ENCODE data around the gene MRPS5. TPM values are rescaled to one million over a fixed set of nuclear protein-coding genes. Genes with fewer than 3 reads are reported as not detected.
A peak's percentile ranks its signal among the peaks of the same experiment; 100 is the strongest.

MRPS5 gene
- total RNA-seq, 4 donors from 2014 or later: 31.1 to 46.6 (median 39.8) TPM

DNA sequence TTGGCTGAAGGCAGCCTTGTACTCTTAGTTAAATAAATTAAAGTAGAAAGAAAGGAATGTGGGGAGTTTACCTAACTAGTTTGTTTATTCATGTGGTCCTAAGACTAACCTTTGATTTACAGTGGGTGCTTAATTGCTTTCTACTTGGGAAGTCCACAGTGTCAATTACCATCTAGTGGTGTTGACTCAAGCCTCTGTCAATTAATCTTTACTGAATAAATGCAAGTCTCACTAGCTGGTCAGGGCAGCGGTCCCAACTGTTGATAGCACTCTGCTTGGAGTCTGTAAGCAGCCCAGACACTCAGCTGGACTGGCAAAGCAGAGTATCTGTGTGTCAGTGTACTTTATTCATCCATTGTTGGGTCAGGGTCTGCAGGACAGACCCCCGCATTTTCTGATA is 22.2 kb upstream of the MRPS5 start:
- intact Hi-C loops (cut with DNase I): no loop called here
- no peak overlapping the region for H3K4me3 ChIP-seq
- no peak overlapping the region for H3K27ac ChIP-seq (replicated peaks in 1 of 4)
- TF ChIP-seq POLR2AphosphoS5 (IDR thresholded peaks at IDR 0.05) (no peak), POLR2A (IDR thresholded peaks at IDR 0.05; ENCODE audit: low read depth) (no peak), EP300 (IDR thresholded peaks at IDR 0.05) (no peak)
- TF ChIP-seq, protein P1, sequence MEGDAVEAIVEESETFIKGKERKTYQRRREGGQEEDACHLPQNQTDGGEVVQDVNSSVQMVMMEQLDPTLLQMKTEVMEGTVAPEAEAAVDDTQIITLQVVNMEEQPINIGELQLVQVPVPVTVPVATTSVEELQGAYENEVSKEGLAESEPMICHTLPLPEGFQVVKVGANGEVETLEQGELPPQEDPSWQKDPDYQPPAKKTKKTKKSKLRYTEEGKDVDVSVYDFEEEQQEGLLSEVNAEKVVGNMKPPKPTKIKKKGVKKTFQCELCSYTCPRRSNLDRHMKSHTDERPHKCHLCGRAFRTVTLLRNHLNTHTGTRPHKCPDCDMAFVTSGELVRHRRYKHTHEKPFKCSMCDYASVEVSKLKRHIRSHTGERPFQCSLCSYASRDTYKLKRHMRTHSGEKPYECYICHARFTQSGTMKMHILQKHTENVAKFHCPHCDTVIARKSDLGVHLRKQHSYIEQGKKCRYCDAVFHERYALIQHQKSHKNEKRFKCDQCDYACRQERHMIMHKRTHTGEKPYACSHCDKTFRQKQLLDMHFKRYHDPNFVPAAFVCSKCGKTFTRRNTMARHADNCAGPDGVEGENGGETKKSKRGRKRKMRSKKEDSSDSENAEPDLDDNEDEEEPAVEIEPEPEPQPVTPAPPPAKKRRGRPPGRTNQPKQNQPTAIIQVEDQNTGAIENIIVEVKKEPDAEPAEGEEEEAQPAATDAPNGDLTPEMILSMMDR (IDR thresholded peaks at IDR 0.05): no peak
- peaks cover 11 to 64% (median 54%) of the 10 kb centered on the region in 4 donors for H3K9me3 ChIP-seq
- no peaks in the 10 kb centered on the region for H3K27me3 ChIP-seq
- 100% methylated on average over 2 of the region's 2 CpGs for whole genome bisulfite sequencing
- no peak for DNase-seq (ENCODE audit: extremely low spot score)
- no peaks in the 10 kb centered on the region for H3K4me1 ChIP-seq
- H3K36me3 ChIP-seq: peaks cover 0 to 52% (median 25%) of the 10 kb centered on the region in 4 donors

DNA sequence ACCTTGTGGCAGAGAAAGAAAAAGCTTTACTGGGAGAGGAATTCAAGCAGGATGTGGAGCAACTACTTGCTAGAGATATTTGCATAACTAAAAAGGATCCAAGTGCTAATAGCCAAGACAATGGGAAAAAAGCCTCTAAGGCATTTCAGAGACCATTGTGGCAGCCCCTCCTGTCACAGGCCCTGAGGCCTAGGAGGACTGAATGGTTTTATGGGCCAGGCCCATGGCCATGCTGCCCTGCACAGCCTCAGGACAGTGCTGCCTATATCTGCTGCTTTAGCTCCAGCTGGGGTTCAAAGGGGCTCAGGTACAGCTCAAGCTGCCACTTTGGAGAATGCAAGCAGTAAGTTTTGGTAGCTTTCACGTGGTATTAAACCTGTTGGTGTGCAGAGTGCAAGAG is 17.1 kb upstream of the MRPS5 start:
- WGBS: 88% methylated on average over 1 of the region's 1 CpG
- Histone ChIP-seq H3K36me3 (peaks cover 0 to 10% (median 4%) of the 10 kb centered on the region in 4 donors), H3K27me3 (no peaks in the 10 kb centered on the region), H3K27ac (replicated peaks in 1 of 4) (no peak overlapping the region), H3K9me3 (peaks cover 0 to 16% (median 7%) of the 10 kb centered on the region in 4 donors), H3K4me1 (no peaks in the 10 kb centered on the region), H3K4me3 (no peak overlapping the region)
- DNase-seq (ENCODE audit: extremely low spot score): no peak
- intact Hi-C loops (cut with DNase I): no loop called here
- no peak for TF ChIP-seq POLR2AphosphoS5 (IDR thresholded peaks at IDR 0.05)
- TF ChIP-seq EP300 (IDR thresholded peaks at IDR 0.05): no peak
- TF ChIP-seq, protein P1 (IDR thresholded peaks at IDR 0.05): no peak
- TF ChIP-seq POLR2A (IDR thresholded peaks at IDR 0.05; ENCODE audit: low read depth): no peak

DNA sequence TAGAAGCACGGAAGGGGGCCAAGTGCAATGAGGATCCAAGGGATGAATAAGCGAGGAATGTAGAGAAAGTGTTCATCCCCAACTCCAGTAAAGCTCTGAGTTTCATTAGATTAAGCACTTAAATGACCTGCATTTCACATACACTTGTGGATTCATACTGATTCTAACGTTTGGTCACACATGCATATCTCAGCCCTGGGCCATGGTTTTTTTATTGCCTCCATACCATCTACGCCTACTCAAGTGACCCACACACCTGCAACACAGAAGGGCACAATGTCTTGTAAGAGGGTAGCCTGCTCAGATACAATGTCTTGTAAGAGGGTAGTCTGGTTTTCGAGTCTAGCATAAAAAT is 566 bp upstream of the MRPS5 start:
- peaks cover 0 to 6% (median 2%) of the 10 kb centered on the region in 4 donors for H3K36me3 ChIP-seq
- DNase-seq (ENCODE audit: extremely low spot score): no peak
- peaks cover 19 to 41% (median 38%) of the 10 kb centered on the region in 4 donors for H3K4me1 ChIP-seq
- H3K4me3 ChIP-seq: peak overlapping the region; percentile 78 to 97 (median 93)
- H3K9me3 ChIP-seq: no peaks in the 10 kb centered on the region
- WGBS: 36% methylated on average over 3 of the region's 5 CpGs
- H3K27me3 ChIP-seq: no peaks in the 10 kb centered on the region
- TF ChIP-seq, protein P1 (IDR thresholded peaks at IDR 0.05): no peak
- no peak for TF ChIP-seq POLR2A (IDR thresholded peaks at IDR 0.05; ENCODE audit: low read depth)
- TF ChIP-seq POLR2AphosphoS5 (IDR thresholded peaks at IDR 0.05): no peak
- no peak for TF ChIP-seq EP300 (IDR thresholded peaks at IDR 0.05)
- intact Hi-C loops (cut with DNase I): loop anchor here (2.0 to 5.0 kb wide), 2 partner anchors 37 to 85 kb away; partner anchors contain the start of genes ZNF514 and ZNF892
- peak overlapping the region; percentile 89 to 96 (median 92) for H3K27ac ChIP-seq (replicated peaks in 1 of 4)

DNA sequence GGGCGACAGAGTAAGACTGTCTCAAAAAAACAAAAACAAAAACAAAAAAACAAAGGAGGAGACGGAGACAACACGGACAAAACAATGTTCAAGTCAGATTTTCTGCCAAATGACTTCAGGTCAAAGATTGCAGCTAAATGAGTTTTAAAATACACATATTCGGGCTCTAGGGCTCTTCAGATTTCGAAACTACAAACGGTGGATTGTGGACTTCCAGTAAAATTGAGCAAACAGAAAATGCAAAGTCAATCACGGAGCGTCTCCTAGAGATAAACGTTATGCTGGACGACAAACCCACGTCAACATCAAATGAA is 558 bp downstream of the MRPS5 start:
- TF ChIP-seq POLR2A (IDR thresholded peaks at IDR 0.05; ENCODE audit: low read depth) (no peak), POLR2AphosphoS5 (IDR thresholded peaks at IDR 0.05) (no peak), EP300 (IDR thresholded peaks at IDR 0.05) (no peak)
- TF ChIP-seq, protein P1 (IDR thresholded peaks at IDR 0.05): no peak
- Histone ChIP-seq H3K4me3 (peak overlapping the region; percentile 78 to 97 (median 93)), H3K4me1 (peaks cover 19 to 41% (median 40%) of the 10 kb centered on the region in 4 donors), H3K36me3 (peaks cover 0 to 17% (median 9%) of the 10 kb centered on the region in 4 donors), H3K9me3 (no peaks in the 10 kb centered on the region), H3K27me3 (no peaks in the 10 kb centered on the region), H3K27ac (replicated peaks in 1 of 4) (peak overlapping the region; percentile 89 to 96 (median 92))
- intact Hi-C loops (cut with DNase I): loop anchor here (5.0 kb wide), 1 partner anchor 86 kb away; the partner anchor contains the start of gene ZNF892
- WGBS: 2% methylated on average over 11 of the region's 11 CpGs
- DNase-seq (ENCODE audit: extremely low spot score): no peak

DNA sequence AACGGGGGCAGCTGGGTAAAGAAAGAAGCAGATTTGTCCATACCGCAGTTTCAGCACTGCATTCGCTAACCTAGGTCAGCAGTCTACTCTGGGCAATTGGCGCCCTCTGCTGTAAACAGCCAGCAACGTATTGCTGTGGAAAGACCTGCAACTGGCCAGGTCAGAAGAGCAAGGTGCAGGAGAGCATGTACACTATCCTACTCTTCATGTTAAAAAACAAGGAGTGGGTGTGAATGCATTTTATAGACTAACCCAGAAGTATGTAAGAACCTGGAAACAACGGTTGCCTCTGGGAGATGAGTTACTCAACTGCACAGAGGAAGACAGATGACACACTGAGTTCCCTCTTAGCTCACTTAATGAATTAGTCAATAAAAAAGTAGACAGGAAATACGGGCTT is 6.2 kb downstream of the MRPS5 start:
- Histone ChIP-seq H3K27me3 (no peaks in the 10 kb centered on the region), H3K27ac (replicated peaks in 1 of 4) (no peak overlapping the region), H3K4me1 (peaks cover 17 to 39% (median 34%) of the 10 kb centered on the region in 4 donors), H3K36me3 (peaks cover 22 to 58% (median 49%) of the 10 kb centered on the region in 4 donors), H3K4me3 (no peak overlapping the region), H3K9me3 (no peaks in the 10 kb centered on the region)
- intact Hi-C loops (cut with DNase I): loop anchor here (2.0 to 5.0 kb wide), 2 partner anchors 38 to 95 kb away; no protein-coding TSS in a partner anchor
- WGBS: 13% methylated on average over 7 of the region's 7 CpGs
- no peak for DNase-seq (ENCODE audit: extremely low spot score)
- no peak for TF ChIP-seq POLR2AphosphoS5 (IDR thresholded peaks at IDR 0.05)
- no peak for TF ChIP-seq EP300 (IDR thresholded peaks at IDR 0.05)
- TF ChIP-seq POLR2A (IDR thresholded peaks at IDR 0.05; ENCODE audit: low read depth): no peak
- TF ChIP-seq, protein P1 (IDR thresholded peaks at IDR 0.05): peak; percentile 65 to 83 (median 68)
